GM18861 (cell line): Measurements from ENCODE around the gene LCN10.
A peak's percentile ranks its signal among the peaks of the same experiment; 100 is the strongest.
"Not testable (repeated sequence)": the region's sequence is repeated elsewhere in the genome, so short reads cannot be mapped to it uniquely, and the experiment has no call there.

Experiments used
- ATAC-seq: cut with Tn5 transposase; IDR thresholded peaks from one replicate; pipeline ENCODE4 v1.9.1; 2021; ENCODE audit not compliant: unreplicated experiment

LCN10 gene

GRCh38 chr9:136704741-136705140 is 38.0 kb downstream of the LCN10 start:
- not testable (repeated sequence) for ATAC-seq

GRCh38 chr9:136703276-136703860 is 39.4 kb downstream of the LCN10 start:
- no peak for ATAC-seq

GRCh38 chr9:136701668-136702053 is 41.1 kb downstream of the LCN10 start:
- ATAC-seq, result no peak

GRCh38 chr9:136700959-136701667 is 41.6 kb downstream of the LCN10 start:
- peak; percentile 52 for ATAC-seq

GRCh38 chr9:136700304-136700703 is 42.4 kb downstream of the LCN10 start:
- no peak for ATAC-seq

GRCh38 chr9:136698635-136699246 is 44.0 kb downstream of the LCN10 start:
- no peak for ATAC-seq

GRCh38 chr9:136697821-136698526 is 44.8 kb downstream of the LCN10 start:
- ATAC-seq, result no peak

GRCh38 chr9:136697146-136697820 is 45.5 kb downstream of the LCN10 start:
- ATAC-seq, result no peak

DNA sequence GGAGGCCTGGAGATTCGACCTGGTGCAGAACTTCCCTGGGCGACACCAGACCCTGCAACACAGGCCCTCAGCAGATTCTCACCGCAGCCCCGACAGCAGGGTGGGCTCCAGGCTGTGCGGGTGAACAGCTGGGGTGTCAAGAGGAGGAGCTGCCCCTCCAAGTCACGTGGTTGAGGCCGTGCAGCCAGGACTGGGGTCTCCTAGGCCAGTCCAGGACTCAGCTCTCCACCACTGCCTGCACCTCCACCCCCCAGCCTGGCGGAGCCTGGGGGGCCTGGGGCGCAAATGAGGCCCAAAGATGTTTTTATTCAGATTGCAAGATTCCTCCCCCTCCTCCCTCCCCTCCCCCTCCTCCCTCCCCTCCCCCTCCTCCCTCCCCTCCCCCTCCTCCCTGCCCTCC is 46.2 kb downstream of the LCN10 start:
- no peak for ATAC-seq

DNA sequence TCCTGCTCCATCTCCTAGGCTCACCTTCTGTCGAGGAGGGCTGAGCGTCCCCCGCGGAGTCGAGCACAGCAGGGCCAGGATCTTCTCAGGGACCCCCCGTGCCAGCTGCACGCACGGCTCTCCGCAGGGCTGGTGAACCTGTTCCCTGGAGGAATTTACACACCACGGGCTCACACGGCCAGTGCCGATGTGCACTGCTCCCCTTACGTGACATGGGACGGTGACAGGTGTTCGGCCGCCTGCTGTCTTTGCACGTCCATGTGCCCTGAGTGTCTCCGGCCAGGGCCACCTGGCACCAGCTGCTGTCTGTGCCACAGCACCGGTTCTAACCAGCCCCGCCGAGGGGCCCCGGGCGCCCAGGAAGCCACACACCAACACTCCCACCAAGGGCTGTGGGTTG is 46.8 kb downstream of the LCN10 start:
- no peak for ATAC-seq

GRCh38 chr9:136695435-136695895 is 47.3 kb downstream of the LCN10 start:
- no peak for ATAC-seq

DNA sequence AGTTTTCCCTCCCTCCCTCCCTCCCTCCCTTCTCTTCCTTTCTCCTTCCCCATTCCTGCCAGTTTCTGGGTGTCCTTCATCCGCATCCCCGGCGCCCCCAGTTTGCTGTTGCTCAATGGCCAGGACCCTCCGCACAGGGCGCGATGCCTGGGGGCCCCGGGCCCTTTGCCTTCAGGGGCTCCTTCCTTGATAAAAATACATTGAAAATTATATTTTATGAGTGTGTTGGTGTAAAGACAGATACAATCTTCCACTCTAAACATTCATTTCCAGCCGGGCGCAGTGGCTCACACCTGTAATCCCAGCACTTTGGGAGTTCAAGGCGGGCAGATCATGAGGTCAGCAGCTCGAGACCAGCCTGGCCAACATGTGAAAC is 47.9 kb downstream of the LCN10 start:
- ATAC-seq, result no peak

DNA sequence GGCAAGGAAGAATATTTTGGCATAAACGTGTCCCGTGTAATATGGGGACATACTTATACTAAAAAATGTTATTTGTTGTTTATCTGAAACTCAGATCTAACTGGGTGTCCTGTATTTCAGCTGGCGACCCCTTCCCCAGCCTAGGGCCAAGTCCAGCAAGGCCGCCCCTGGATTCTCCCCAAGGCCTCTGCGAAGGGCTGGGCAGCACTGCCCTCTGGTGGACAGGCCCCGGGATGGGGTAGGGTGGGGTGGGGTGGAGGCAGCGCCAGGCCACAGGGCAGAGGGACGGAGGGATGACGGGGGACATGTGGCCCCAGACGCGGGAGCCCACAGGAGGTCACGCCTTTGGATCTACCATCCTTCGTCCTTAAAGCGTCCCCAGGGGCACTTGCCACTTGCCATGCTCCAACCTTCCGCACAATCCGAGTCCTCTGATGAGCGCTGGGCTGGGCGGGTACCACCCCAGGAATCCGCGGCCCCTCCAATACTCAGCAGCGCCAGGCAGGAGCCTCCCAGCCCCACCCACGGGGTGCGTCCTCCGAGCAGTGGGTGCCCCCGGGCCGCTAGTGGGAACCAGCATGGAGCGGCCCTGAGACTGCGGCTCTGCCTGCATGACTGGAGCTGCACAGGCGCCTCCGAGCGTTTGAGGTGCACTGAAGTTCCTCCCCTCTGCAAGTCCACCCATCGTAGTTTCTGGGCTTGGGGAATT is 48.4 kb downstream of the LCN10 start:
- no peak for ATAC-seq

DNA sequence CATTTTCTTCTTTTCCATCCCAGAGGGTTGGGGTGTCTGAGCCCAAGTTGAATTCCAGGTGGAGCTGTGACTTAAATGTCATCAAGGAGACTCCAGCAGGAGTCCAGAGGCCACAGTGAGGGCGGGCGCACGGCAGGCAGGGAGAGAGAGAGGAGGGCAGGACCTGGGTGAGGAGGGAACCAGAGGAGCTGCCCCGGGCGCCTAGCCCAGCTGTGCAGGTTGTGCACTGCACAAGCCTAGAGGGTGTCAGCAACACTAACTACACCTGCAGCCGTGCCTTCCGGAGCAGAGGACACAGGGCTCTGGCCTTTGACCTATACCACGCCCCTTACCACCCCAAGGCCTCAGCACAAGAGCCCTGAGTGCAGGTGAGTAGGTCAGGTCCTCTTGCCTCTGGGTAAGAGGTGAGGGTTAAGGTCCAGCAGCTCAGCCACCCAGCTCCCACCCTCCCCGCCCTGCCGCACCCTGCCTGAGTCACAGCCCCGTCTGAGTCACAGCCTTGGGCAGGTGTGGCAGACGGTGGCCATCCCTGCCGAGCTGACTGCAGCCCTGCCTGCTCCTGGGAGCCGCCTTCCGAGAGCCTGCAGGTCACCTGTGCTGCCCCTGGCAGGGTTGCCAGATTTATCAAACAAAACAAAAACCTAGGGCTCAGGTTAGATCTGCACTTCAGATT is 49.1 kb downstream of the LCN10 start:
- ATAC-seq, result no peak

DNA sequence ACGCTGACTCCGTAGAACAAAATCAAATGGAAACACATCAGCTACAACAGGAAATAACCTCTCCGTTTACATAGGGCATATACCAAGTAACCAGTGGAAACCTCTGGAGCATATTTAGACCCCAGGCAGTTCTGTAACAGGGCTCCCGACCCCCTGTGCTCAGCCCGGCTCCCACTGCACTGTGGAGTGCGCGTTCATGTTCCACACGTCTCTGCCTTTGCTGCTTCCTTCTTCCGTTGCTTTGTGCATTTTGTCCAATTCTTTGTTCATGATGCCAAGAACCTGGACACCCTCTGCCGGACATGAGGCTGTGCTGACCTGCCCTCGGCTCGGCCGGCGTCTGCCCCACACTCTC is 49.6 kb downstream of the LCN10 start:
- ATAC-seq, result no peak

DNA sequence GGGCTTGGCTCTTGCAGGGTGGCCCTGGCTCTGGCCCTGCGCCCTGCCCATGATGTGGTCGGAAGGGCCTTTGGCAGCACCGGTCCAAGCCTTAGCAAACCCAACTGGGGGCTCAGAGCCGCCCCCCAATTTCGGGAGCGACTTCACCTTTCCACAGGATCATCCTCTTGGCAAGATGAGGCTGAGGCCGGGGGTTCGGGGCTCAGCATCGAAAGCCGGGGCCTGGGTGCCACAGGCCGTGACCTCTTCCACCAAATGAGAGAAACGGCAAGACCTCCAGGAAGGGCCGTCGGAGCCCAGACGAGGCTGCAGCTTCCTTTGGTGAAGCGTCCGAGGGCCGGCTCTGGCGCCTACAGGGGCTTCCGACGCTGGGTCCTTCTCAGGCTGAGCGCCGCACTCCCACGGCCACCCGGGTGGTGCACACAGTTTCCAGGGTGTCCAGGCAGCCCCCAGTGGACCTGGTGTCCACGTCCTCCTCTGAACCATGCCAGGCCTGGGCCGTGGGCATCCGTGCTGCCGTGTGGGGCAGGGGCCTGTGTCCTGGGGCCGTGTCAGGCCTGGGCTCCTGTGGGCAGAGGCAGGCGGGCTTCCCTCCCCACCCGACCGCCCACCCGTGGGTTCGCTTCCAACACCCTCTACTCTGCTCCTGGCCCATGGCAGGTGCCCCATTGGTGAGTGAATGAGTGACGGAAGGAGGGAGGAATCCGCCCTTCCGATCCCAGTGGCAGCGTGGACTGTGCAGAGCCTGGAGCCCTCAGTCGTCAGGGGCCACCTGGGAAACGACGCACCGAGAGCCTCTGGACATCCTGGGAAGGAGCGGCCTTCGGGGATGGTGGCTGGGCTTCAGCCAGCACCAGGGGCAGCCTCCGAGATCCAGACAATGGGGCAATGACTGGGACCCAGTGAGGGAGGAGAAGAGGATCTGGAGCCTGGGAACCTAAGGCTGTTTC is 50.3 kb downstream of the LCN10 start:
- ATAC-seq, result no peak

- no peak for ATAC-seq
Measured at GRCh38 chr9:136691316-136692184, 51.2 kb downstream of the LCN10 start.

- ATAC-seq, result no peak
Measured at GRCh38 chr9:136690806-136691261, 51.9 kb downstream of the LCN10 start.
